GM03348 (cell line): Measurements from ENCODE around the gene FRS2.
A peak's percentile ranks its signal among the peaks of the same experiment; 100 is the strongest.

Experiments used
- DNase-seq: peaks from one replicate; pipeline ENCODE4 v3.0.0; 2012; ENCODE audit warnings: low spot score

Gene FRS2

DNA sequence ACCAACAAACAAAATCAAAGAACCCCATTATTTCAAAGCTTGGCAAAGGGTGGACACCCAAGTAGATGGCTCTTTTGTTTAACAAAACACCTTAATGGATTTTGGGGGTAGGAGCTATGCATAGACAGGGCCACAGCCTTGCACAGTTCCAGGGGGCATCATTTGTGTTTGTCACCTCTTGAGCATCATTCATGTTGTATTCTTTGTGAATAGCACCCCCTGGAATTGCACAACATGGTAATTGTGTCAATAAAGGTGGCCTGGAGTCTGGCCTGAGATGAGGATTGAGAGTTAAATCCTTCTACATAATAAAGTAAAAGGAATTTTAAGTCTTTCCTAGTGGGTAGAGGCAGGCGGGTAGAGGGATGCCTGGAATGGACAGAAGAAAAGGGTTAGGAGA is 3.3 kb upstream of the FRS2 start:
- DNase-seq: no peak

DNA sequence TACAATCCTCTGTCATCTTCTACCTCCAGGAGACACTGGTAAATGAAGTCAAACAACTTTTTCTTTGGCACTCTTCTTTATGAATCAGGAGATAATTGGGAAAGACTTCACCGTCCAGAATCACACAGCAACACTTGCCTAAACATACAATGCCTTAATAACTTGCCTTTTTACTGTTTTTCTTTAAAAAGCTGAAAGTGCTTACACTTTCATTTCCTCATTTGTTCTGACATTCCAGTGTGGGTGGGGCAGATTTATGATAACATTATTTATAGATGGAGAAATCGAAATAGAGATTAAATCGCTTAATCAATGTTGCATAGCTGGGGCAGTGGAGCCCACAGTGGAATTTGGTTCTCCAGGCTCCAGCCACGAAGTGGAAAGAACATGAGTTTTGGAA is 2.8 kb upstream of the FRS2 start:
- no peak for DNase-seq

DNA sequence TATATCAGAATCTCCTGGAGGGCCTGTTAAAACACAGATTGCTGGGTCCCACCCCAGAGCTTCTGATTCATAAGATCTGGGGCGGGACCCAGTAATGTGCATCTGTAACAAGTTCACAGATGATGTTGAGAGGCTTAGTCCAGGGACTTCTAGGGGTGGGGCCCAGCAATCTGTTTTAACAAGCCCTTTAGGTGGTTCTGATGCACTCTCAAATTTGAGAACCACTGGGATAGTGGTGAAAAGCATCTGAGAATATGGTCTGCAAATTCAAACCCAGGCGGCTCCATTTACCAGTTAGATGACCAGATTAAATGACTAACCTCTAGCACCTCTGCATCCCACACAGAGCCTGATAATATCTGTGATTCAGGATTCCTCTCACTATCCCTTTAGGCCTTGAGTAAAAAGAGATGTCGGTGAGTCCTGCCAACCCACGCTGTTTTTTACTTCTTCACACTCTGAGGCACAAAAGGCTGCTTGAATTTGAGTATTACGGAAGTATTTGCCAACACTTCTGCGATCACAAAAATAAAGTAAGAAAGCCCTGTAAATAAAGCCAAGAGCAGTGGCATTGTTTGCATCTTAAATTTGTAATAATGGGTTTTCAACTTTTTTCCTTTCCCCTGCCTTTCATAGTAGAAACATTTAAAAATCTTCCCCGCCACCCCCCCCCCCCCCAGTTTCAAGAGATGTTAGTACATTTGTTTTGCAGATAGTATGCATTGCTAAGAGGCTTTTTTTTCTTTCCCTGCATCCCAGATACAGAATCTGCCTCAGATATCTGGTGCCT is 1.8 kb upstream of the FRS2 start:
- DNase-seq: peak; percentile 19

DNA sequence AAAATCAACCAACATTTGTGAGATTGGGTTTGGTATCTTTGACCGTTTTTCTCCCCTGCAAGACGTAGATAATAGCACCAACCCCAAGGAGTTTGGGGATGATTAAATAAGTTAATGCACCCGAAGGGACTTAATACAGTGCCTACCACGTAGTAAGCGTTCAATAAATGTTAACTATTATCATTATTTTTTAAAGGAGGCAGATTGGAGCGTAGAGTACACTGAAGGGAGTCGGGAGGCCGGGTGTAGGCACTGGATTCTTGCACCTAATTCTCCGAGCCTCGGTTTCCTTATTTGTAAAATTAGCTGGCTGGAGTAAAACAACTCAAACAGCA is 367 bp upstream of the FRS2 start:
- DNase-seq: no peak

DNA sequence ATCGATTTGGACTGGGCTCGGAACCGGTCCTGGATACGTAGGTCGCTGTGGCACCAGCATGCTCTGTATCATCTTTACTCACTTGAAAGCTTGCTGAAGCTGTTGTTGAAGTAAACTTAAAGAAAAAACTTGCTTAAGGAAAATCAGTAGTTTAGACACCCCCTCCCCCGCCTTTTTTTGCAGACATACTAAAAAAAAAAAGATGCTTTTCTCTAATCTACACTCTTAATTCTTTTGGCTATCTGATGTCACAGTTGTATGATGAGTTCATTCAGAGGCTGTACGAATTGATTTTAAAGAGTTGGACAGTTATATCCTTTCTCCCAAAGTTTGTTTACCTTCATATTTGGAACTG is 865 bp downstream of the FRS2 start:
- DNase-seq: no peak

GRCh38 chr12:69471667-69472385 is 1.6 kb downstream of the FRS2 start:
- DNase-seq: no peak

DNA sequence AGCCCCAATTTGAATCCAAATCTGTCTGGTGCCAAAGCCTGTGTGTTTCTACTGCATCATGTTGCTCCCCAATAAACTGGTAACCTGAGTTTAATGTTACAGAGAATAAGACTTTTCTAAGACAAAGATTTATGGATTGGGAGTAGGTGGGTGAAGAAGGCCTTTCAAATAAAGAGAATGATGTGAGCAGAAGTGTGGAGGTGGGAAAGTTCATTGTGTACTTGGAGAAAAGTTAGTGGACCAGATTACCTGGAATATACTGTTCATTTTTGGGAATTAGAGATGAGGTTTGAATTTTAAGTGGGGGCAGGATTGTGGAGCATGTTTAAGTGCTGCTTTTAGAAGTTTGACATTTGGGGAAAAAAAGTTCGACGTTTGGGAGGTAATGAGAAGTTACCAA is 3.1 kb downstream of the FRS2 start:
- no peak for DNase-seq

GRCh38 chr12:69474456-69474855 is 4.3 kb downstream of the FRS2 start:
- no peak for DNase-seq

- DNase-seq: no peak
These were observed 5.2 kb downstream of the FRS2 start for GRCh38 chr12:69475237-69475975.

GRCh38 chr12:69476276-69477017 is 6.3 kb downstream of the FRS2 start:
- no peak for DNase-seq

DNA sequence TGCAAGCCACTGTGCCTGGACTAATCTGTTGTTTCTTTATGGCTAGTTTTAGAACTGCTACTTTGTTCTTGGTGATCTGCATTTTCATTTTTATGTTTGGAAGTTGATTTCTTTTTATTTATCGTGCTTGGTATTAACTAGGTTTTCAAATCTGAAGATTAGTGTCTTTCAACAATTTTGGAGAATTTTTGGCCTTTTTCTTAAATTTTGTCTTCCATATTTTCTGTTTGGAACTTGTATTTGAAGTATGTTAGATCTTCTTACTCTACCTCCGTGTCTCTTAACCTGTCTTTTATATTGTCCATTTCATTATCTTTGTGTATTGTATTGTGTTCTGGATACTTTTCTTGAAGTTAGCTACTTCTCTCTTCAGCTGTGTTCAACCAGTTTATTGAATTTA is 9.5 kb downstream of the FRS2 start:
- no peak for DNase-seq

GRCh38 chr12:69480698-69481097 is 10.5 kb downstream of the FRS2 start:
- no peak for DNase-seq

DNA sequence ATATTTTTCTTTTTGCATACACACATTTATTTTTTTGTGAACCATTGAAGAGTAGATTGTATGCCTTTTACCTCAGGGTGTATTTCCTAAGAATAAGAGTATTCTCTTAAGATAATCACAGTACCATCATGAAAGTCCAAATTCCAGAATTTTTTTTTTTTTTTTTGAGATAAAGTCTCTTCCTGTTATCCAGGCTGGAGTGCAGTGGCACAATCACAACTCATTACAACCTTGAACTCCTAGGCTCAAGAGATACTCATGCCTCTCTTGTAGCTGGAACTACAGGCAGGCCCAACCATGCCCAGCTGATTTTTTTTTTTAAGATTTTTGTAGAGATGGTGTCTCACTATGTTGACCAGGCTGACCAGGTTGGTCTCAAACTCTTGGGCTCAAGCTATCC is 10.9 kb downstream of the FRS2 start:
- DNase-seq: no peak

DNA sequence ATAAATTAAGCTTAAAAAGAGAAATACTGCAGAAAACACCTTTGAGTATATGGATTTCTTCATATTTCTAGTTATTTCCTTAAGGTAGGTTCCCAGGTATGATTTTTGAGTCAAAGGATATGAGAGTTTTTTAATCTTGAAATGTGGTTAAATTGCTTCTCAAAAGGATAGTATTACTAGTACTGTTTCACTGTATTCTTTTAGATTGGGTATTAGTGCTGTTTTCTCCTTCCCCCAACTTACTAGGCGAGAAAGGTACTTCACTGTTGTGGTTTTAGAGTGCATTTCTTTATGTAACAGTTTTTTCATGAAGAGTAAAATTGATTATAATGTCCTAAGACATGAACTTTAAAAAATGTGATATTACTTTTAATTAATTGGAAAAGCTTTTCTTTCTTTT is 13.5 kb downstream of the FRS2 start:
- DNase-seq: no peak

- DNase-seq: no peak
These were observed 14.2 kb downstream of the FRS2 start for GRCh38 chr12:69484428-69484827.

- no peak for DNase-seq
These were observed 20.9 kb downstream of the FRS2 start for GRCh38 chr12:69490920-69491643.

GRCh38 chr12:69492739-69493138 is 22.6 kb downstream of the FRS2 start:
- DNase-seq: no peak

GRCh38 chr12:69495071-69495470 is 24.9 kb downstream of the FRS2 start:
- DNase-seq: no peak

GRCh38 chr12:69497308-69498026 is 27.3 kb downstream of the FRS2 start:
- no peak for DNase-seq

GRCh38 chr12:69500631-69501030 is 30.4 kb downstream of the FRS2 start:
- peak; percentile 46 for DNase-seq
